Activated CD4-positive, alpha-beta T cell treated with anti-CD3 and anti-CD28 coated beads for 36 hours (primary cell): Measurements from ENCODE around the gene FARSA. TPM values are rescaled to one million over a fixed set of nuclear protein-coding genes. Genes with fewer than 3 reads are reported as not detected.

Experiments
- ATAC-seq: fragments of 200-7000 bp; cut with Tn5 transposase; one replicate; pipeline ENCODE4 v1.10.0; 2021; ENCODE audit warnings: mild to moderate bottlenecking, moderate library complexity
- CTCF ChIA-PET: fragments of 350-600 bp; sonication (Branson Sonifier 250); formaldehyde crosslinking; loops from one replicate; lab custom pipeline; 2021; ENCODE audit warnings: antibody characterized with exemption; lab: Charles Lee
- POLR2A ChIA-PET: fragments of 350-600 bp; sonication (Branson Sonifier 250); formaldehyde crosslinking; loops from one replicate; lab custom pipeline; 2021; ENCODE audit warnings: antibody characterized with exemption, inconsistent platforms; lab: Charles Lee
- DNase-seq: peaks from one replicate; pipeline ENCODE4 v3.0.0-alpha.2; 2020
- H3K27ac Mint-ChIP-seq: one replicate; pipeline ENCODE4 v1.8.0; 2021; ENCODE audit warnings: mixed read lengths
- H3K27me3 Mint-ChIP-seq: one replicate; pipeline ENCODE4 v1.8.0; 2021; ENCODE audit warnings: mixed read lengths
- H3K36me3 Mint-ChIP-seq: one replicate; pipeline ENCODE4 v1.8.0; 2021; ENCODE audit warnings: low read depth, mixed read lengths
- H3K4me1 Mint-ChIP-seq: one replicate; pipeline ENCODE4 v1.8.0; 2021; ENCODE audit warnings: mixed read lengths
- H3K4me3 Mint-ChIP-seq: one replicate; pipeline ENCODE4 v1.8.0; 2021; ENCODE audit warnings: mild to moderate bottlenecking, moderate library complexity, mixed read lengths
- H3K9me3 Mint-ChIP-seq: one replicate; pipeline ENCODE4 v1.8.0; 2021; ENCODE audit warnings: low read depth, mixed read lengths
- intact Hi-C, 2 experiments: fragments of 100-400 bp; cut with DNase I in 1 of 2; cut with micrococcal nuclease in 1 of 2; formaldehyde crosslinking; loops; one replicate each; pipeline versions ENCODE4 v1.14.2 to v1.15.1; 2022 to 2024; cut with DNase I, micrococcal nuclease
- microRNA-seq: library from miRNA; unstranded; fragments of <30 nt; microRNA quantifications from one replicate; pipeline ENCODE4 v1.2.0, GENCODE V29; 2021; ENCODE audit warnings: borderline replicate concordance
- total RNA-seq, 2 experiments: library from RNA; stranded (reverse); gene quantifications; one replicate each; pipeline ENCODE4 v1.2.3, GENCODE V29; 2021

Gene FARSA
- total RNA-seq, 2 experiments from 2014 or later: 120 to 142 TPM

- ChIA-PET CTCF (interaction anchor here (0.7 to 3.7 kb wide), 10 partner anchors 11 to 268 kb away, joined by 3 to 36 read pairs (median 4); no protein-coding TSS in a partner anchor), POLR2A (no interaction called here)
- intact Hi-C loops: loop anchor here in 1 of 2 experiments (2.0 kb wide), 1 partner anchor 55 kb away; the partner anchor contains the start of gene CALR
- Mint-ChIP-seq H3K36me3 (no peaks in the 10 kb centered on the region), H3K27me3 (no peaks in the 10 kb centered on the region), H3K4me1 (peaks cover 26% of the 10 kb centered on the region), H3K4me3 (peak overlapping the region; percentile 79), H3K27ac (no peak overlapping the region), H3K9me3 (peaks cover 4% of the 10 kb centered on the region)
- ATAC-seq: no peak
- DNase-seq: no peak
Measured at GRCh38 chr19:12884202-12884601, 49.3 kb downstream of the FARSA start.

- H3K4me1 Mint-ChIP-seq: peaks cover 26% of the 10 kb centered on the region
- H3K9me3 Mint-ChIP-seq: peaks cover 4% of the 10 kb centered on the region
- no peaks in the 10 kb centered on the region for H3K27me3 Mint-ChIP-seq
- peak overlapping the region; percentile 45 for H3K27ac Mint-ChIP-seq
- peak overlapping the region; percentile 88 for H3K4me3 Mint-ChIP-seq
- peaks cover 9% of the 10 kb centered on the region for H3K36me3 Mint-ChIP-seq
- intact Hi-C loops: no loop called here
- CTCF ChIA-PET: interaction anchor here (0.6 to 3.7 kb wide), 7 partner anchors 10 to 201 kb away, joined by 3 to 36 read pairs (median 3); partner anchors contain the start of gene DHPS
- DNase-seq: no peak
- ATAC-seq: no peak
- POLR2A ChIA-PET: interaction anchor here (0.6 to 1.4 kb wide), 2 partner anchors 8 to 161 kb away, joined by 6 to 7 read pairs; partner anchors contain the start of gene GCDH
Measured at GRCh38 chr19:12882589-12882988, 50.9 kb downstream of the FARSA start.

DNA sequence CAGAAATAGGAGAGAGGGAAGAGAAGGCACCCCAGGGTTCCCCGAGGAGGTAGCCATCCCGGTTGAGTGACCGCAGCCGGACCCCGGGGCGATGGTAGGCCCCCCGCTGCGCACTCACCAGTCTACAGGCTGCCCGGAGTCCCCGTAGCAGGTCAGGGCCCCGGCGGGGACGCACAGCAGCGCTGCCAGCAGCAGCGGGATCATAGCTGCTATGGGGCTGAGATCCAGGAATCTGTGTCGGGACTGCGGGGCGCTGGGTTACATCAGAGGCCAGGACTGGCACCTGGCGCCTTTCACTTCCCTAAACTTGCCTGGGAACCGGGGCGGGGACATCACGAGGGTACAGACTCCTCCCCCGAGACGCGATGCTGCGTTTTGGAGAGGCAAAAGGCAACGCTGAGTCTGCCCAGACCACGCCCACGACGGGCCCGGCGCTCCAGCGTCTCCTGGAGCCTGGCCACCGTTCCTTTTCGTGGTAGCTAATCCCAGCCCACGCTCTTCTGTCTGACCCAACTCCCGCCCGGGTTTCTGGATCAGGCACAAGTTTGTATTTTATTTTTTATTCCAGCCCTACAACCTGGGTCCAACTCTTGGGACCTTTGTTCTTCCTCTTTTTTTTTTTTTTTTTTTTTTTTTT lies 52.2 kb downstream of the FARSA start, which contains the start of gene DNASE2:
Gene DNASE2 (minus strand): TSS at position 278 of the 637 bp plus-strand sequence. CDS start 74 bp downstream, at position 204.
- ATAC-seq (peak; percentile 75), DNase-seq (peak; percentile 96)
- peaks cover 4% of the 10 kb centered on the region for H3K9me3 Mint-ChIP-seq
- intact Hi-C loops: loop anchor here in 1 of 2 experiments (1.0 kb wide), 1 partner anchor 10 kb away; the partner anchor contains the start of gene GCDH
- ChIA-PET POLR2A (interaction anchor here (0.7 kb wide), 1 partner anchor 9 kb away, joined by 4 read pairs; the partner anchor contains the start of gene GCDH), CTCF (interaction anchor here (1.3 to 2.6 kb wide), 3 partner anchors 10 to 84 kb away, joined by 4 to 10 read pairs (median 5); partner anchors contain the start of gene GCDH)
- H3K27me3 Mint-ChIP-seq: no peaks in the 10 kb centered on the region
- H3K36me3 Mint-ChIP-seq: peaks cover 12% of the 10 kb centered on the region
- peak within 1 kb of the TSS; percentile 82 for H3K27ac Mint-ChIP-seq
- peaks cover 24% of the 10 kb centered on the region for H3K4me1 Mint-ChIP-seq
- peak within 1 kb of the TSS; percentile 88 for H3K4me3 Mint-ChIP-seq

DNA sequence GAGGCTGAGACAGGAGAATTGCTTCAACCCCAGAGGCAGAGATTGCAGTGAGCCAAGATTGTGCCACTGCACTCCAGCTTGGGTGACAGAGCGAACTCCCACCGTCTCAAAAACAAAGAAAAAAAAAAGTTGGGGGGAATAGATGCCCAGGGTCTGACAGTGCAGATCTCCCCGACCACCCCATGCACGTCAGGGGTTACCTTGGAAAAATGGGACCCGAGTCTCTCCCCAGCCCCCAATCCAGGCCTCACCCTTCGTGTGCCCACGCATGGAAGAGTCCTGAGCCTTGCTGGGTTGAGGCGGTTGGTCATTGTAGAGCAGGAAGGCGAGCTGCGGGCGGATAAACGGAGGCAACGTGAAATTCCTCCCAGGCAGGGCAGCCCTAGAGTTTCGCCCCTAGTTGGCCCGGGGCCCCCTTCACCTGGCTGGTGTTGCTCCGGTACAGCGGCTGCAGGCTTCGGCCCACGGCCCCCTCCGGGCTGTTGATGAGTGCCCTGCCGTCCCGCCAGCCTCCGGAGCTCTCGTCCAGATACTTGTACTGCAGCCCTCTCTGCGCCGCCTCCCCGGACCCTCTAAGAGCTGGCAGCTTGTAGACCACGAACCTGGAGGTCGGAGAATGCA lies 52.9 kb downstream of the FARSA start:
- peaks cover 23% of the 10 kb centered on the region for H3K4me1 Mint-ChIP-seq
- peaks cover 4% of the 10 kb centered on the region for H3K9me3 Mint-ChIP-seq
- no peaks in the 10 kb centered on the region for H3K27me3 Mint-ChIP-seq
- ChIA-PET POLR2A (interaction anchor here (0.7 to 1.1 kb wide), 2 partner anchors 10 to 11 kb away, joined by 4 to 6 read pairs; partner anchors contain the start of gene GCDH), CTCF (interaction anchor here (0.8 to 2.6 kb wide), 6 partner anchors 10 to 123 kb away, joined by 3 to 10 read pairs (median 5); partner anchors contain the start of gene GCDH)
- ATAC-seq: no peak
- peaks cover 12% of the 10 kb centered on the region for H3K36me3 Mint-ChIP-seq
- peak overlapping the region; percentile 82 for H3K27ac Mint-ChIP-seq
- H3K4me3 Mint-ChIP-seq: peak overlapping the region; percentile 88
- intact Hi-C loops: loop anchor here in 1 of 2 experiments (1.0 kb wide), 1 partner anchor 11 kb away; the partner anchor contains the start of gene GCDH
- peak; percentile 38 for DNase-seq

DNA sequence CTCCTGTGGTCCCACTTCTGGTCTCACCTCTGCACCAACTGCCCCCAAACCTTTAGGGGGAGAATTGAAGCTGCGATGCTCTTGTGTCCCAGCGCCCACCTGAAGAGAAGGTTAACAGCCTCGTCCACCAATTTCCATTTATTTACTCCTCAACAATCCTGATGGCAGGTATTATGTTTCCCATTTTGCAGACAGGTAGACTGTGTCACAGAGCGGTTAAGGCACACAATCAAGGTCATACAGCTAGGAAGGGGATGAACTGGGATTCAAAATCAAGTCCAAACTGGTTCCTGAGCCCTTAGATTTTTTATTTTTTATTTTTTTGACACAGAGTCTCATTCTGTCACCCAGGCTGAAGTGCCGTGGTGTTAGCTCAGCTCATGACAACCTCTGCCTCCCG lies 58.4 kb downstream of the FARSA start:
- Mint-ChIP-seq H3K36me3 (peaks cover 32% of the 10 kb centered on the region), H3K9me3 (no peaks in the 10 kb centered on the region), H3K27ac (no peak overlapping the region), H3K4me1 (peaks cover 3% of the 10 kb centered on the region), H3K27me3 (no peaks in the 10 kb centered on the region), H3K4me3 (no peak overlapping the region)
- POLR2A ChIA-PET: no interaction called here
- CTCF ChIA-PET: no interaction called here
- DNase-seq: no peak
- intact Hi-C loops: no loop called here
- no peak for ATAC-seq

DNA sequence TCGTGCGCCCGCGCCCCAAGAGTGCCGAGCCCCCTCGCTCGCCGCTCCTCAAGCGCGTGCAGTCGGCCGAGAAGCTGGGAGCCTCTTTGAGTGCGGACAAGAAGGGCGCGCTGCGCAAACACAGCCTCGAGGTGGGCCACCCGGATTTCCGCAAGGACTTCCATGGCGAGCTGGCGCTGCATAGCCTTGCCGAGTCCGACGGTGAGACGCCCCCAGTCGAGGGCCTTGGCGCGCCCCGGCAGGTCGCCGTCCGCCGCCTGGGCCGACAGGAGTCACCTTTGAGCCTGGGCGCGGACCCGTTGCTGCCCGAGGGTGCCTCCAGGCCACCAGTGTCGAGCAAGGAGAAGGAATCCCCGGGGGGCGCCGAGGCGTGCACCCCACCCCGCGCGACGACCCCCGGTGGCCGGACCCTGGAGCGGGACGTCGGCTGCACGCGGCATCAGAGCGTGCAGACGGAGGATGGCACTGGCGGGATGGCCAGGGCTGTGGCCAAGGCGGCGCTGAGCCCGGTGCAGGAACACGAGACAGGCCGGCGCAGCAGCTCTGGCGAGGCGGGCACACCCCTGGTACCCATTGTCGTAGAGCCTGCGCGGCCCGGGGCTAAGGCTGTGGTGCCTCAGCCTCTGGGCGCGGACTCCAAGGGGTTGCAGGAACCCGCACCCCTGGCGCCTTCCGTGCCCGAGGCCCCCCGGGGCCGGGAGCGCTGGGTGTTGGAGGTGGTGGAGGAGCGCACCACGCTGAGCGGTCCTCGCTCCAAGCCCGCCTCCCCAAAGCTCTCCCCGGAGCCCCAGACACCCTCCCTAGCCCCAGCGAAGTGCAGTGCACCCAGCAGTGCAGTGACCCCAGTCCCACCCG lies 59.4 kb downstream of the FARSA start:
- intact Hi-C loops: no loop called here
- H3K36me3 Mint-ChIP-seq: peaks cover 32% of the 10 kb centered on the region
- no peaks in the 10 kb centered on the region for H3K9me3 Mint-ChIP-seq
- DNase-seq: no peak
- no peak overlapping the region for H3K4me3 Mint-ChIP-seq
- CTCF ChIA-PET: interaction anchor here (1.0 to 1.2 kb wide), 2 partner anchors 11 to 39 kb away, joined by 3 to 11 read pairs; partner anchors contain the start of gene RTBDN
- H3K4me1 Mint-ChIP-seq: no peaks in the 10 kb centered on the region
- no peak for ATAC-seq
- H3K27ac Mint-ChIP-seq: no peak overlapping the region
- POLR2A ChIA-PET: interaction anchor here (1.7 kb wide), 1 partner anchor 11 kb away, joined by 9 read pairs; no protein-coding TSS in a partner anchor
- H3K27me3 Mint-ChIP-seq: no peaks in the 10 kb centered on the region

- DNase-seq (peak; percentile 83), ATAC-seq (peak; percentile 77)
- POLR2A ChIA-PET: interaction anchor here (0.7 to 1.7 kb wide), 3 partner anchors 12 to 158 kb away, joined by 4 to 9 read pairs (median 8); partner anchors contain the start of gene TRIR
- Mint-ChIP-seq H3K4me3 (peak overlapping the region; percentile 32), H3K9me3 (no peaks in the 10 kb centered on the region), H3K27ac (no peak overlapping the region), H3K4me1 (no peaks in the 10 kb centered on the region), H3K27me3 (no peaks in the 10 kb centered on the region), H3K36me3 (peaks cover 28% of the 10 kb centered on the region)
- intact Hi-C loops: no loop called here
- CTCF ChIA-PET: interaction anchor here (0.6 to 2.4 kb wide), 10 partner anchors 9 to 139 kb away, joined by 3 to 11 read pairs (median 4); partner anchors contain the start of genes GCDH and RTBDN
Measured at GRCh38 chr19:12872941-12873890, 60.3 kb downstream of the FARSA start.

Small RNAs within 50 kb of the gene (microRNA-seq; reads per million reads assigned to microRNA genes)
- gene MIR5695: not detected
- 4.6 reads per million, percentile 12 among the genes with 10 or more reads in this experiment for gene MIR6515

Other genes with a start within 250 kb of the FARSA start
- not detected for gene GNG14, start 245.7 kb downstream of the FARSA start, total RNA-seq
- gene FBXW9, start 237.1 kb downstream of the FARSA start, total RNA-seq: 1 to 10 TPM; 8.3 to 8.8 TPM
- 100 to 1,000 TPM in 1 of 2 experiments, 10 to 100 TPM in 1; 84.8 to 101 TPM for gene TNPO2, start 209.8 kb downstream of the FARSA start, total RNA-seq
- gene TRIR, start 199.0 kb downstream of the FARSA start, total RNA-seq: 100 to 1,000 TPM; 160 to 215 TPM
- 10 to 100 TPM; 53.7 to 61.9 TPM for gene GET3, start 196.2 kb downstream of the FARSA start, total RNA-seq
- not detected for gene BEST2, start 181.9 kb downstream of the FARSA start, total RNA-seq
- gene HOOK2, start 158.2 kb downstream of the FARSA start, total RNA-seq: 10 to 100 TPM; 20.4 to 20.9 TPM
- gene JUNB, start 142.2 kb downstream of the FARSA start, total RNA-seq: 100 to 1,000 TPM; 375 to 412 TPM
- 100 to 1,000 TPM; 261 to 325 TPM for gene PRDX2, start 131.9 kb downstream of the FARSA start, total RNA-seq
- gene THSD8, start 131.6 kb downstream of the FARSA start, total RNA-seq: 10 to 100 TPM; 31.0 to 48.2 TPM
- gene RNASEH2A, start 127.1 kb downstream of the FARSA start, total RNA-seq: 10 to 100 TPM; 27.0 to 51.1 TPM
- not detected for gene RTBDN, start 99.1 kb downstream of the FARSA start, total RNA-seq
- 1 to 10 TPM; 1.8 to 2.7 TPM for gene MAST1, start 95.2 kb downstream of the FARSA start, total RNA-seq
- gene DNASE2, start 52.3 kb downstream of the FARSA start, total RNA-seq: 10 to 100 TPM; 22.5 to 24.3 TPM
- gene KLF1, start 46.5 kb downstream of the FARSA start, total RNA-seq: under 1 TPM; 0.18 to 0.37 TPM
- 10 to 100 TPM; 36.2 to 41.1 TPM for gene GCDH, start 42.6 kb downstream of the FARSA start, total RNA-seq
- 1 to 10 TPM; 2.7 to 3.5 TPM for gene SYCE2, start 14.4 kb downstream of the FARSA start, total RNA-seq
- 100 to 1,000 TPM; 557 to 569 TPM for gene CALR, start 4.9 kb upstream of the FARSA start, total RNA-seq
- 100 to 1,000 TPM; 189 to 265 TPM for gene RAD23A, start 12.2 kb upstream of the FARSA start, total RNA-seq
- 10 to 100 TPM; 31.1 to 36.3 TPM for gene GADD45GIP1, start 23.5 kb upstream of the FARSA start, total RNA-seq
- under 1 TPM; 0.21 to 0.25 TPM for gene DAND5, start 35.9 kb upstream of the FARSA start, total RNA-seq
- gene NFIX, start 61.8 kb upstream of the FARSA start, total RNA-seq: 1 to 10 TPM; 4.3 to 4.8 TPM
- 1 to 10 TPM; 2.0 to 2.5 TPM for gene LYL1, start 169.1 kb upstream of the FARSA start, total RNA-seq
- gene TRMT1, start 183.0 kb upstream of the FARSA start, total RNA-seq: 10 to 100 TPM; 73.0 to 96.1 TPM
- gene NACC1, start 184.6 kb upstream of the FARSA start, total RNA-seq: 10 to 100 TPM; 77.5 to 84.5 TPM
- gene STX10, start 216.7 kb upstream of the FARSA start, total RNA-seq: 10 to 100 TPM; 64.8 to 71.4 TPM
- 100 to 1,000 TPM; 109 to 118 TPM for gene IER2, start 216.7 kb upstream of the FARSA start, total RNA-seq